H9 (cell line): ENCODE measurements around the gene MAD1L1. TPM values are rescaled to one million over a fixed set of nuclear protein-coding genes. Genes with fewer than 3 reads are reported as not detected.

Source experiments
- DNase-seq: peaks from one replicate; pipeline ENCODE4 v3.0.0-alpha.2; 2017
- H2AFZ ChIP-seq: one replicate; pipeline ENCODE4 v1.6.1; 2013; ENCODE audit warnings: mild to moderate bottlenecking, low read length, control low read depth, moderate library complexity
- H2AK5ac ChIP-seq: 2 replicates; pipeline ENCODE4 v1.6.1; 2013; ENCODE audit warnings: low read length, control low read depth, mixed read lengths; ENCODE audit not compliant: insufficient read length
- H2BK120ac ChIP-seq: one replicate; pipeline ENCODE4 v1.6.1; 2013; ENCODE audit warnings: low read depth, mild to moderate bottlenecking, low read length, control low read depth, inconsistent platforms; ENCODE audit not compliant: poor library complexity, severe bottlenecking
- H2BK12ac ChIP-seq: 2 replicates; pipeline ENCODE4 v1.6.1; 2013; ENCODE audit warnings: low read length, control low read depth, mixed read lengths, low read depth; ENCODE audit not compliant: insufficient read length
- H2BK15ac ChIP-seq: 2 replicates; pipeline ENCODE4 v1.6.1; 2013; ENCODE audit warnings: low read depth, low read length, control low read depth
- H2BK20ac ChIP-seq: one replicate; pipeline ENCODE4 v1.6.1; 2013; ENCODE audit warnings: low read depth, mild to moderate bottlenecking, low read length, control low read depth, inconsistent platforms; ENCODE audit not compliant: poor library complexity, severe bottlenecking
- H2BK5ac ChIP-seq: 2 replicates; pipeline ENCODE4 v1.6.1; 2013; ENCODE audit warnings: low read length, control low read depth, mixed read lengths; ENCODE audit not compliant: insufficient read length
- H3K14ac ChIP-seq: 2 replicates; pipeline ENCODE4 v1.6.1; 2013; ENCODE audit warnings: low read length, control low read depth; ENCODE audit not compliant: insufficient read depth
- H3K18ac ChIP-seq: 2 replicates; pipeline ENCODE4 v1.6.1; 2013; ENCODE audit warnings: low read depth, mild to moderate bottlenecking, mixed read lengths, low read length, control low read depth; ENCODE audit not compliant: insufficient read length
- H3K23ac ChIP-seq: 2 replicates; pipeline ENCODE4 v1.6.1; 2013; ENCODE audit warnings: low read length, control low read depth, mixed read lengths, low read depth; ENCODE audit not compliant: insufficient read length
- H3K23me2 ChIP-seq: 2 replicates; pipeline ENCODE4 v1.6.1; 2013; ENCODE audit warnings: low read depth, mild to moderate bottlenecking, mixed read lengths, low read length, control low read depth; ENCODE audit not compliant: insufficient read length, poor library complexity, severe bottlenecking
- H3K27ac ChIP-seq: 2 replicates; pipeline ENCODE4 v1.5.1; 2013; ENCODE audit warnings: low read length, control low read depth, mixed read lengths, low read depth; ENCODE audit not compliant: insufficient read length
- H3K27me3 ChIP-seq: 2 replicates; pipeline ENCODE4 v1.6.1; 2013; ENCODE audit warnings: low read length, control low read depth, inconsistent platforms; ENCODE audit not compliant: insufficient read depth
- H3K4ac ChIP-seq: 2 replicates; pipeline ENCODE4 v1.6.1; 2013; ENCODE audit warnings: low read depth, mild to moderate bottlenecking, control low read depth, inconsistent platforms, low read length, moderate library complexity
- H3K4me1 ChIP-seq: 2 replicates; pipeline ENCODE4 v1.6.1; 2013; ENCODE audit warnings: low read length, control low read depth, inconsistent platforms; ENCODE audit not compliant: insufficient read depth
- H3K4me2 ChIP-seq: 2 replicates; pipeline ENCODE4 v1.6.1; 2013; ENCODE audit warnings: low read length, control low read depth, mixed read lengths; ENCODE audit not compliant: insufficient read length, insufficient read depth
- H3K56ac ChIP-seq: 2 replicates; pipeline ENCODE4 v1.6.1; 2013; ENCODE audit warnings: low read depth, mild to moderate bottlenecking, mixed read lengths, low read length, control low read depth; ENCODE audit not compliant: insufficient read length
- H3K79me1 ChIP-seq: 2 replicates; pipeline ENCODE4 v1.6.1; 2013; ENCODE audit warnings: low read depth, mild to moderate bottlenecking, moderate library complexity, low read length, control low read depth, inconsistent platforms; ENCODE audit not compliant: insufficient read depth, poor library complexity, severe bottlenecking
- H3K79me2 ChIP-seq: 2 replicates; pipeline ENCODE4 v1.6.1; 2013; ENCODE audit warnings: low read length, control low read depth, inconsistent platforms; ENCODE audit not compliant: insufficient read depth
- H3K9ac ChIP-seq: 2 replicates; pipeline ENCODE4 v1.6.1; 2013; ENCODE audit warnings: low read length, control low read depth, mixed read lengths; ENCODE audit not compliant: insufficient read length; ENCODE audit errors: extremely low read depth
- H3K9me3 ChIP-seq: one replicate; pipeline ENCODE4 v1.6.1; 2013; ENCODE audit warnings: low read depth, low read length, inconsistent platforms; ENCODE audit not compliant: control insufficient read depth
- H3T11ph ChIP-seq: one replicate; pipeline ENCODE4 v1.6.1; 2013; ENCODE audit warnings: mild to moderate bottlenecking, low read length, control low read depth, inconsistent platforms
- H4K20me1 ChIP-seq: one replicate; pipeline ENCODE4 v1.6.1; 2013; ENCODE audit not compliant: control insufficient read depth, insufficient read length, insufficient read depth
- H4K5ac ChIP-seq: 2 replicates; pipeline ENCODE4 v1.6.1; 2013; ENCODE audit warnings: low read depth, mild to moderate bottlenecking, mixed read lengths, low read length, control low read depth; ENCODE audit not compliant: insufficient read length
- H4K8ac ChIP-seq: replicated peaks from 2 replicates; pipeline ENCODE4 v1.6.1; 2013; ENCODE audit warnings: low read length, control low read depth, mixed read lengths, low read depth; ENCODE audit not compliant: insufficient read length
- H4K91ac ChIP-seq: 2 replicates; pipeline ENCODE4 v1.6.1; 2013; ENCODE audit warnings: low read depth, mild to moderate bottlenecking, moderate library complexity, mixed read lengths, low read length, control low read depth; ENCODE audit not compliant: insufficient read length
- H3K27ac Mint-ChIP-seq, 3 experiments: 2 replicates in 2 of 3; 3 replicates in 1 of 3; pipeline ENCODE4 v1.8.0; 2020 to 2021; ENCODE audit warnings: mixed read lengths in 3 of 3, mild to moderate bottlenecking in 1 of 3, moderate library complexity in 1 of 3
- H3K27me3 Mint-ChIP-seq: 2 replicates; pipeline ENCODE4 v1.8.0; 2021; ENCODE audit warnings: low read depth, mild to moderate bottlenecking, moderate library complexity, mixed read lengths
- H3K36me3 Mint-ChIP-seq, 3 experiments: 2 replicates in 2 of 3; 3 replicates in 1 of 3; pipeline ENCODE4 v1.8.0; 2020 to 2021; ENCODE audit warnings: low read depth in 3 of 3, mixed read lengths in 3 of 3; ENCODE audit not compliant: insufficient read depth in 1 of 3
- H3K4me1 Mint-ChIP-seq, 2 experiments: 2 replicates each; pipeline ENCODE4 v1.8.0; 2020; ENCODE audit warnings: mixed read lengths in 2 of 2
- H3K4me3 Mint-ChIP-seq, 2 experiments: 2 replicates in 1 of 2; 3 replicates in 1 of 2; pipeline ENCODE4 v1.8.0; 2020 to 2021; ENCODE audit warnings: mild to moderate bottlenecking in 2 of 2, mixed read lengths in 2 of 2, moderate library complexity in 1 of 2
- H3K9me3 Mint-ChIP-seq, 2 experiments: 2 replicates in 1 of 2; 3 replicates in 1 of 2; pipeline ENCODE4 v1.8.0; 2020; ENCODE audit warnings: mild to moderate bottlenecking in 2 of 2, mixed read lengths in 2 of 2, moderate library complexity in 1 of 2
- CTCF ChIP-seq: fragments of 200-600 bp; sonication (generic); conservative IDR thresholded peaks from 3 replicates; pipeline ENCODE4 v1.8.0; 2021; ENCODE audit warnings: antibody characterized with exemption, mild to moderate bottlenecking
- WGBS: extraction: QIAGEN DNeasy Blood & Tissue Kit; methylation state at CpG from one replicate; pipeline ENCODE4 v1.1.7; 2013; ENCODE audit warnings: missing lambda C conversion rate, low lambda C conversion rate, mixed read lengths; ENCODE audit not compliant: insufficient read length; ENCODE audit errors: extremely low coverage; 5-methylcytosine and 5-hydroxymethylcytosine counted together
- total RNA-seq: library from RNA; stranded (reverse); gene quantifications from 2 replicates; pipeline ENCODE4 v1.2.1, GENCODE V29; 2021

Gene MAD1L1
- total RNA-seq, 1 experiment from 2014 or later = 39.0 TPM

GRCh38 chr7:1935176-1936005 is 297.4 kb downstream of the MAD1L1 start:
- no peak overlapping the region for H2BK20ac ChIP-seq
- no peak overlapping the region for H3K4me2 ChIP-seq
- no peak overlapping the region for H4K8ac ChIP-seq
- H2AK5ac ChIP-seq = no peak overlapping the region
- no peak overlapping the region for H2AFZ ChIP-seq
- Mint-ChIP-seq H3K9me3 (peaks cover 16 to 21% of the 10 kb centered on the region in 2 experiments), H3K4me3 (no peak overlapping the region), H3K36me3 (peaks cover 16 to 25% (median 20%) of the 10 kb centered on the region in 3 experiments), H3K27ac (0 out of 7 replicates have a peak overlapping the region, but pooled peaks of 1 of the 3 experiments have one; percentile 25), H3K27me3 (no peaks in the 10 kb centered on the region), H3K4me1 (peaks cover 0 to 5% of the 10 kb centered on the region in 2 experiments; a peak in 2 of 4 replicates)
- no peak overlapping the region for H3K18ac ChIP-seq
- no peaks in the 10 kb centered on the region for H3K79me2 ChIP-seq
- H3K14ac ChIP-seq = no peak overlapping the region; the same call in 1 of the 2 replicates
- no peaks in the 10 kb centered on the region for H4K20me1 ChIP-seq
- no peak overlapping the region for H3K23ac ChIP-seq
- no peaks in the 10 kb centered on the region for H3K4me1 ChIP-seq
- no peak overlapping the region for H2BK12ac ChIP-seq
- WGBS = no CpG with 5 or more reads among the region's 21 CpGs
- no peak overlapping the region for H2BK5ac ChIP-seq
- no peaks in the 10 kb centered on the region for H3K23me2 ChIP-seq
- no peak overlapping the region for H2BK120ac ChIP-seq
- H3K27me3 ChIP-seq = no peaks in the 10 kb centered on the region
- no peak for TF ChIP-seq CTCF
- no peaks in the 10 kb centered on the region for H3K79me1 ChIP-seq
- H3T11ph ChIP-seq = no peak overlapping the region
- H3K9ac ChIP-seq = no peak overlapping the region
- H4K91ac ChIP-seq = no peak overlapping the region
- H3K4ac ChIP-seq = no peak overlapping the region
- no peak overlapping the region for H4K5ac ChIP-seq
- no peak overlapping the region for H2BK15ac ChIP-seq
- no peak for DNase-seq
- no peak overlapping the region for H3K27ac ChIP-seq
- H3K9me3 ChIP-seq = peaks cover 8% of the 10 kb centered on the region
- H3K56ac ChIP-seq = no peak overlapping the region
